H1 (cell line): ENCODE results near the gene YLPM1. TPM values are rescaled to one million over a fixed set of nuclear protein-coding genes. Genes with fewer than 3 reads are reported as not detected.

Experiments used
- CTCF ChIA-PET: fragments of 300-600 bp; sonication (Branson Sonifier 250); formaldehyde crosslinking; loops from one replicate; lab custom pipeline; 2021; ENCODE audit not compliant: partially characterized antibody; lab: Charles Lee
- POLR2A ChIA-PET: fragments of 300-600 bp; sonication (Branson Sonifier 250); formaldehyde crosslinking; loops from one replicate; lab custom pipeline; 2021; ENCODE audit warnings: inconsistent platforms; ENCODE audit not compliant: partially characterized antibody; lab: Charles Lee
- DNase-seq, 2 experiments: peaks; one replicate each; pipeline versions ENCODE4 v3.0.0 to v3.0.0-alpha.2; 2010 to 2022; ENCODE audit warnings: low spot score in 2 of 2, low read depth in 1 of 2, mixed read lengths in 1 of 2
- FAIRE-seq: peaks from 2 replicates; lab custom pipeline; 2011; peaks lifted over from hg19 to GRCh38; lab: Jason Lieb, UNC
- H2AFZ ChIP-seq: 2 replicates; pipeline ENCODE4 v1.8.1; 2012; ENCODE audit warnings: low read length, inconsistent platforms
- H2AK5ac ChIP-seq: 2 replicates; pipeline ENCODE4 v1.6.1; 2013; ENCODE audit warnings: low read depth, low read length
- H2BK120ac ChIP-seq: replicated peaks from 2 replicates; pipeline ENCODE3; 2013; ENCODE audit warnings: low read depth, low read length, inconsistent platforms
- H2BK12ac ChIP-seq: 2 replicates; pipeline ENCODE4 v1.6.1; 2013; ENCODE audit warnings: low read depth, low read length
- H2BK15ac ChIP-seq: 2 replicates; pipeline ENCODE4 v1.6.1; 2013; ENCODE audit warnings: low read length
- H2BK20ac ChIP-seq: 2 replicates; pipeline ENCODE4 v1.6.1; 2013; ENCODE audit warnings: low read length
- H2BK5ac ChIP-seq: 2 replicates; pipeline ENCODE4 v1.6.1; 2013; ENCODE audit warnings: low read depth, low read length
- H3K14ac ChIP-seq: 2 replicates; pipeline ENCODE4 v1.6.1; 2013; ENCODE audit warnings: inconsistent platforms; ENCODE audit not compliant: insufficient read length
- H3K18ac ChIP-seq: 2 replicates; pipeline ENCODE4 v1.6.1; 2013; ENCODE audit warnings: low read length; ENCODE audit errors: extremely low read depth
- H3K23ac ChIP-seq: 2 replicates; pipeline ENCODE4 v1.6.1; 2013; ENCODE audit warnings: inconsistent platforms; ENCODE audit not compliant: insufficient read length
- H3K23me2 ChIP-seq: 2 replicates; pipeline ENCODE4 v1.6.1; 2013; ENCODE audit warnings: low read depth, low read length
- H3K27ac ChIP-seq: 2 replicates; pipeline ENCODE4 v1.6.1; 2011; ENCODE audit warnings: low read depth, low read length, inconsistent platforms
- H3K27me3 ChIP-seq, 4 experiments: replicated peaks in 1 of 4; 1 replicate in 1 of 4; 2 replicates in 3 of 4; pipeline versions ENCODE4 v1.6.1 to v1.8.1; 2011 to 2013; ENCODE audit warnings: low read length in 3 of 4, mild to moderate bottlenecking in 3 of 4, inconsistent platforms in 2 of 4, mixed read lengths in 2 of 4, moderate library complexity in 1 of 4; ENCODE audit not compliant: control insufficient read depth in 3 of 4, insufficient read depth in 3 of 4; ENCODE audit errors: extremely low read depth in 1 of 4
- H3K36me3 ChIP-seq, 4 experiments: 2 replicates each; pipeline versions ENCODE4 v1.6.1 to v1.8.1; 2011 to 2013; ENCODE audit warnings: mild to moderate bottlenecking in 4 of 4, low read length in 3 of 4, moderate library complexity in 2 of 4, control low read depth in 1 of 4, inconsistent platforms in 1 of 4; ENCODE audit not compliant: insufficient read depth in 4 of 4, control insufficient read depth in 2 of 4
- H3K4ac ChIP-seq: replicated peaks from 2 replicates; pipeline ENCODE3; 2013; ENCODE audit warnings: low read length, low read depth, mixed read lengths, inconsistent platforms; ENCODE audit not compliant: insufficient read length
- H3K4me1 ChIP-seq, 4 experiments: replicated peaks in 1 of 4; 1 replicate in 1 of 4; 2 replicates in 3 of 4; pipeline versions ENCODE4 v1.6.1 to v1.8.1; 2011 to 2013; ENCODE audit warnings: low read length in 3 of 4, inconsistent platforms in 2 of 4, mixed read lengths in 1 of 4; ENCODE audit not compliant: insufficient read depth in 4 of 4, control insufficient read depth in 3 of 4
- H3K4me2 ChIP-seq, 2 experiments: 2 replicates each; pipeline versions ENCODE4 v1.6.1 to v1.8.1; 2011 to 2013; ENCODE audit warnings: low read depth in 2 of 2, low read length in 2 of 2, control low read depth in 1 of 2, inconsistent platforms in 1 of 2, mild to moderate bottlenecking in 1 of 2; ENCODE audit not compliant: insufficient read depth in 1 of 2
- H3K4me3 ChIP-seq, 4 experiments: fragments of 200-600, 300-600 bp in 1 of 4; sonication (generic), shearing (Covaris generic), sonication (Bioruptor Twin) in 1 of 4; 2 replicates each; pipeline versions ENCODE4 v1.5.1 to v1.8.1; 2011 to 2016; ENCODE audit warnings: low read length in 4 of 4, low read depth in 3 of 4, control low read depth in 2 of 4, inconsistent platforms in 2 of 4, mild to moderate bottlenecking in 2 of 4, mixed read lengths in 1 of 4, moderate library complexity in 1 of 4; ENCODE audit not compliant: insufficient read depth in 2 of 4; ENCODE audit errors: extremely low read depth in 1 of 4
- H3K56ac ChIP-seq: replicated peaks from 2 replicates; pipeline ENCODE3; 2013; ENCODE audit warnings: low read depth, mild to moderate bottlenecking, mixed read lengths, low read length, inconsistent platforms; ENCODE audit not compliant: insufficient read length
- H3K79me1 ChIP-seq: 2 replicates; pipeline ENCODE4 v1.6.1; 2013; ENCODE audit warnings: low read depth, low read length, control low read depth
- H3K79me2 ChIP-seq, 2 experiments: 2 replicates each; pipeline versions ENCODE4 v1.6.1 to v1.8.1; 2012 to 2013; ENCODE audit warnings: low read length in 2 of 2, mild to moderate bottlenecking in 2 of 2, inconsistent platforms in 1 of 2; ENCODE audit not compliant: insufficient read depth in 2 of 2, control insufficient read depth in 1 of 2
- H3K9ac ChIP-seq, 4 experiments: replicated peaks in 1 of 4; 1 replicate in 1 of 4; 2 replicates in 3 of 4; pipeline versions ENCODE4 v1.6.1 to v1.8.1; 2011 to 2013; ENCODE audit warnings: low read depth in 3 of 4, low read length in 3 of 4, control low read depth in 2 of 4, mild to moderate bottlenecking in 2 of 4, moderate library complexity in 2 of 4, inconsistent platforms in 1 of 4; ENCODE audit errors: extremely low read depth in 1 of 4
- H3K9me3 ChIP-seq, 2 experiments: 2 replicates each; pipeline versions ENCODE4 v1.6.1 to v1.8.1; 2012 to 2013; ENCODE audit warnings: mild to moderate bottlenecking in 2 of 2, moderate library complexity in 2 of 2, control low read depth in 1 of 2, inconsistent platforms in 1 of 2, low read depth in 1 of 2, low read length in 1 of 2, mixed read lengths in 1 of 2; ENCODE audit not compliant: insufficient read depth in 2 of 2
- H4K20me1 ChIP-seq, 2 experiments: replicated peaks in 1 of 2; 2 replicates each; pipeline versions ENCODE3 to v1.8.1; 2011 to 2013; ENCODE audit warnings: inconsistent platforms in 2 of 2, low read length in 2 of 2, mild to moderate bottlenecking in 1 of 2; ENCODE audit not compliant: insufficient read depth in 2 of 2, control insufficient read depth in 1 of 2
- H4K5ac ChIP-seq: 2 replicates; pipeline ENCODE4 v1.6.1; 2013; ENCODE audit warnings: low read length, low read depth, mixed read lengths, inconsistent platforms; ENCODE audit not compliant: insufficient read length
- H4K8ac ChIP-seq: 2 replicates; pipeline ENCODE4 v1.8.0; 2013; ENCODE audit warnings: mild to moderate bottlenecking, moderate library complexity, low read length, inconsistent platforms; ENCODE audit not compliant: insufficient read depth; ENCODE audit errors: extremely low read depth
- H4K91ac ChIP-seq: replicated peaks from 2 replicates; pipeline ENCODE3; 2013; ENCODE audit warnings: low read length, mixed read lengths, inconsistent platforms; ENCODE audit not compliant: insufficient read length
- FOSL1 ChIP-seq: IDR thresholded peaks from 2 replicates; pipeline ENCODE4 v1.6.1; 2011; ENCODE audit warnings: mild to moderate bottlenecking, low read depth, low read length, moderate library complexity; ENCODE audit not compliant: insufficient read depth
- GTF2F1 ChIP-seq: IDR thresholded peaks from 2 replicates; pipeline ENCODE4 v1.6.1; 2012; ENCODE audit warnings: low read depth, low read length, improper control_type of control experiment, borderline replicate concordance
- RBBP5 ChIP-seq: IDR thresholded peaks from 2 replicates; pipeline ENCODE4 v1.7.1; 2012; ENCODE audit warnings: low read depth, mild to moderate bottlenecking, inconsistent platforms, low read length, moderate library complexity, borderline replicate concordance
- RFX5 ChIP-seq: IDR thresholded peaks from 2 replicates; pipeline ENCODE4 v1.6.1; 2011; ENCODE audit warnings: low read depth, low read length, improper control_type of control experiment, borderline replicate concordance
- SAP30 ChIP-seq: fragments of 300-600 bp; sonication (generic); IDR thresholded peaks from 2 replicates; pipeline ENCODE4 v1.7.1; 2012; ENCODE audit warnings: low read length, moderate library complexity, mild to moderate bottlenecking, inconsistent platforms; ENCODE audit not compliant: insufficient read depth, insufficient replicate concordance
- SP4 ChIP-seq: IDR thresholded peaks from 2 replicates; pipeline ENCODE4 v1.6.1; 2012; ENCODE audit warnings: low read length, inconsistent platforms
- WGBS, 2 experiments: shearing (Covaris generic) in 1 of 2; methylation state at CpG; one replicate each; pipeline versions ENCODE4 v1.1.6 to v1.1.7; 2013 to 2015; ENCODE audit warnings: low lambda C conversion rate in 2 of 2, mixed read lengths in 2 of 2, inconsistent platforms in 1 of 2, low coverage in 1 of 2, missing lambda C conversion rate in 1 of 2; ENCODE audit not compliant: insufficient replicate concordance in 2 of 2, insufficient coverage in 1 of 2, insufficient read length in 1 of 2; ENCODE audit errors: extremely low coverage in 1 of 2, missing lambda C conversion rate in 1 of 2; 5-methylcytosine and 5-hydroxymethylcytosine counted together
- polyA plus RNA-seq, 7 experiments: library from polyadenylated mRNA; depleted of rRNA in 3 of 7; stranded (reverse) in 5 of 7; unstranded in 2 of 7; fragments of >200 nt in 5 of 7; fragments of 200-250 nt in 2 of 7; gene quantifications; 1 replicate in 5 of 7; 2 replicates in 1 of 7; 4 replicates in 1 of 7; pipeline versions ENCODE4 v1.2.1 to v1.2.3, GENCODE V29; 2011 to 2013; ENCODE audit warnings: missing spikeins in 2 of 7, mixed read lengths in 2 of 7
- total RNA-seq: library from RNA; stranded (reverse); fragmentation: NEBNext Ultra II Directional; extraction: Animal tissue kit (Norgen Biotek cat#: 25700); gene quantifications from 2 replicates; pipeline ENCODE4 v1.2.1, GENCODE V29; 2021

Gene YLPM1
- total and polyA plus RNA-seq, 2 of the 8 experiments (the other 6 are each of a cell fraction or from before 2014, with no cell fraction given): 13.5 to 71.7 TPM

DNA sequence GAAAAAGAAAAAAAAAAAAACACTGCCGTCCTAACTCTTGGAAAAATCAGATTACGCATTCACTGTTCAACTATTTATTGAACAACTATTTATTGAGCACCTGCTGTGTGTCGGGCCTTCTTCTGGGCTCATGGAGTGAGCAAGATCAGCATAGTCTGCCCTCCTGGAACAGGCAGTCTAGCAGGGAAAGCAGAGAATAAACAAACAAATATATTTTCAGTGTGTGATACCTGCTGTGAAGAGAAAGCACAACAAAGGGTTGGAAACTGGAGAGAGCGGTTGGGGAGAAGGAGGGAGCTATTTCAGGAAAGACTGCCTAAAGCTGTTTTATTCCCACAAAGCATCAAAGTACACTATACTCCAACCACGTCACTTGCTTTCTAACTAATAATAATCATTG, 102.0 kb downstream of the YLPM1 start:
- H3K4ac ChIP-seq: no peak overlapping the region
- 84% methylated on average over 5 of the region's 5 CpGs; no CpG with 5 or more reads in 1 of the 2 experiments for WGBS, 2 experiments
- H4K5ac ChIP-seq: no peak overlapping the region
- ChIA-PET CTCF (interaction anchor here (1.0 to 18.3 kb wide), 4 partner anchors 9 to 223 kb away, joined by 3 to 509 read pairs (median 184); partner anchors contain the start of genes DLST and PROX2), POLR2A (interaction anchor here (0.6 kb wide), 1 partner anchor 10 kb away, joined by 3 read pairs; no protein-coding TSS in a partner anchor)
- no peak overlapping the region for H2BK12ac ChIP-seq
- no peak overlapping the region for H2BK20ac ChIP-seq
- no peak overlapping the region for H2AK5ac ChIP-seq
- H3K27me3 ChIP-seq: no peaks in the 10 kb centered on the region
- H4K8ac ChIP-seq: no peak overlapping the region
- no peak overlapping the region for H3K14ac ChIP-seq
- H3K79me1 ChIP-seq: no peaks in the 10 kb centered on the region
- H3K9me3 ChIP-seq: no peaks in the 10 kb centered on the region
- no peak overlapping the region for H3K4me2 ChIP-seq
- no peak overlapping the region for H2BK5ac ChIP-seq
- no peaks in the 10 kb centered on the region for H3K23me2 ChIP-seq
- no peak for TF ChIP-seq GTF2F1
- no peak for TF ChIP-seq FOSL1
- TF ChIP-seq SAP30: no peak
- no peak for TF ChIP-seq RBBP5
- no peak for TF ChIP-seq SP4
- no peak for TF ChIP-seq RFX5
- no peak overlapping the region for H3K9ac ChIP-seq
- DNase-seq: no peak
- H3K23ac ChIP-seq: no peak overlapping the region
- no peak overlapping the region for H3K56ac ChIP-seq
- H2BK15ac ChIP-seq: no peak overlapping the region
- H3K36me3 ChIP-seq: no peaks in the 10 kb centered on the region
- H3K27ac ChIP-seq: no peak overlapping the region
- FAIRE-seq: no peak
- no peak overlapping the region for H3K4me3 ChIP-seq
- H3K4me1 ChIP-seq: 0 out of 7 replicates have a peak, but pooled peaks cover 0 to 2% (median 0%) of the 10 kb centered on the region in 4 experiments
- H4K20me1 ChIP-seq: no peaks in the 10 kb centered on the region
- H2BK120ac ChIP-seq: no peak overlapping the region
- H4K91ac ChIP-seq: no peak overlapping the region
- H2AFZ ChIP-seq: no peak overlapping the region
- H3K79me2 ChIP-seq: no peaks in the 10 kb centered on the region
- no peak overlapping the region for H3K18ac ChIP-seq
